Thyroid gland (tissue), 4 donors: Measurements from ENCODE around the gene PTAFR.

Source experiments
- POLR2A ChIP-seq, 2 donors: fragments of 450-650 bp; IDR thresholded peaks; one replicate each; pipeline ENCODE4 v1.6.1; 2017; ENCODE audit warnings: antibody characterized with exemption in 2 of 2, mild to moderate bottlenecking in 2 of 2, moderate library complexity in 1 of 2
- TF ChIP-seq, protein P1 (sequence below), 6 experiments: fragments of 200-600 bp in 3 of 6; fragments of 450-650 bp in 3 of 6; sonication (generic) in 3 of 6; IDR thresholded peaks; one replicate each; pipeline ENCODE4 v1.5.1; 2016 to 2019; ENCODE audit warnings: antibody characterized with exemption in 6 of 6, mild to moderate bottlenecking in 2 of 6, inconsistent platforms in 1 of 6, moderate library complexity in 1 of 6

DNA sequence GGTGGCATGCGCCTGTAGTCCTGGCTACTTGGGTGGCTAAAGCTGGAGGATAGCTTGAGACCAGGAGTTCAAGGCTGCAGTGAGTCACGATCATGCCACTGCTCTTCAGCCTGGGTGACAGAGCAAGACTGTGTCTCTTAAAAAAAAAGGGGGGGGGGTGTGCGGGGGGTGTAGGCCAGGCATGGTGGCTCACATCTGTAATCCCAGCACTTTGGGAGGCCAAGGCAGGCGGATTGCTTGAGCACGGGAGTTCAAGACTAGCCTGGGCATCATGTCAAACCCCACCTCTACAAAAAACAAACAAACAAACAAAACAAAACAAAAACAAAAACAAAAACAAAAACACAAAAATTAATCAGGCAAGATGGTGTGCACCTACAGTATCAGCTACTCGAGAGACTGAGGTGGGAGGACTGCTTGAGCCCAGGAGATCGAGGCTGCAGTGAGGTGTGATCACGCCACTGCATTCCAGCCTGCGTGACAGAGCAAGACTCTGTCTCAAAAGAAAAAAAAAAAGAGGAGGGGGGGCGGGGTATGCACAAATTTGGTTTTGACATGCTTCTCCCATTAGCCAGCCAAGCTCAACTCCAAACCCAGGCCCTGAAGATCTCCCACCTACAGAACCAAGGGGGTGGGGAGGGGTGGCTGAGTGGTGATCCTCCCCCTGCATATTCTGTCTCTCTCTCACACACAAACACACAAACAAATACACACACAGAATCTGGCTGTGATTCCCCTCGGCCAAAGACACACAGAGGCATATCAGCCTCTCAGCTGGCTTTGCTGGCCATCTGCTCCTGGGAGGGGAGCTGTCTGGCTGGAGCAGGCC, 3.1 kb downstream of the PTAFR start:
- TF ChIP-seq, protein P1, sequence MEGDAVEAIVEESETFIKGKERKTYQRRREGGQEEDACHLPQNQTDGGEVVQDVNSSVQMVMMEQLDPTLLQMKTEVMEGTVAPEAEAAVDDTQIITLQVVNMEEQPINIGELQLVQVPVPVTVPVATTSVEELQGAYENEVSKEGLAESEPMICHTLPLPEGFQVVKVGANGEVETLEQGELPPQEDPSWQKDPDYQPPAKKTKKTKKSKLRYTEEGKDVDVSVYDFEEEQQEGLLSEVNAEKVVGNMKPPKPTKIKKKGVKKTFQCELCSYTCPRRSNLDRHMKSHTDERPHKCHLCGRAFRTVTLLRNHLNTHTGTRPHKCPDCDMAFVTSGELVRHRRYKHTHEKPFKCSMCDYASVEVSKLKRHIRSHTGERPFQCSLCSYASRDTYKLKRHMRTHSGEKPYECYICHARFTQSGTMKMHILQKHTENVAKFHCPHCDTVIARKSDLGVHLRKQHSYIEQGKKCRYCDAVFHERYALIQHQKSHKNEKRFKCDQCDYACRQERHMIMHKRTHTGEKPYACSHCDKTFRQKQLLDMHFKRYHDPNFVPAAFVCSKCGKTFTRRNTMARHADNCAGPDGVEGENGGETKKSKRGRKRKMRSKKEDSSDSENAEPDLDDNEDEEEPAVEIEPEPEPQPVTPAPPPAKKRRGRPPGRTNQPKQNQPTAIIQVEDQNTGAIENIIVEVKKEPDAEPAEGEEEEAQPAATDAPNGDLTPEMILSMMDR (IDR thresholded peaks at IDR 0.05) = no peak
- no peak for TF ChIP-seq POLR2A (IDR thresholded peaks at IDR 0.05)
